ENCODE measurements around the gene FOLR3.

FOLR3 gene

DNA sequence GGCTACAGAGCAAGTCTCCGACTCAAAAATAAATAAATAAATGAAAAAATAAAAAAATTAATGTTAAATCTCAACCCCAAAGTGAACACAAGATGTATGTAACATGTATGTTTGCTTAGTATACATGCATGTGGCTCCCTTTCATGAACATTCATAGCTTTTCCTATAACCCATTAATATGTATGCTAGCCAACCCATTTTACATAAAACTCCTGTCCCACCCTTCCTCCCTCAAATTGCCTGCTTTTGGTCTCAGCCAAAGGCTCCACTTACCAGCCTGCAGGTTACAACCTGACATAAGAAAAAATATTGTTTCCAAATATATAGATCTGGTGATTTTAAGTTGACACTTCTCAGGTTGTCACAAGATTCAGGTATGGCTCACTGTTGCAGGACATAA, 52.7 kb downstream of the FOLR3 start:
- DNase-seq (ENCODE audit: extremely low spot score) = no peak
- ChIA-PET POLR2A (no interaction called here), CTCF (interaction anchor here (1.1 kb wide), 1 partner anchor 243 kb away, joined by 3 read pairs; no protein-coding TSS in a partner anchor)
- TF ChIP-seq, protein P1, sequence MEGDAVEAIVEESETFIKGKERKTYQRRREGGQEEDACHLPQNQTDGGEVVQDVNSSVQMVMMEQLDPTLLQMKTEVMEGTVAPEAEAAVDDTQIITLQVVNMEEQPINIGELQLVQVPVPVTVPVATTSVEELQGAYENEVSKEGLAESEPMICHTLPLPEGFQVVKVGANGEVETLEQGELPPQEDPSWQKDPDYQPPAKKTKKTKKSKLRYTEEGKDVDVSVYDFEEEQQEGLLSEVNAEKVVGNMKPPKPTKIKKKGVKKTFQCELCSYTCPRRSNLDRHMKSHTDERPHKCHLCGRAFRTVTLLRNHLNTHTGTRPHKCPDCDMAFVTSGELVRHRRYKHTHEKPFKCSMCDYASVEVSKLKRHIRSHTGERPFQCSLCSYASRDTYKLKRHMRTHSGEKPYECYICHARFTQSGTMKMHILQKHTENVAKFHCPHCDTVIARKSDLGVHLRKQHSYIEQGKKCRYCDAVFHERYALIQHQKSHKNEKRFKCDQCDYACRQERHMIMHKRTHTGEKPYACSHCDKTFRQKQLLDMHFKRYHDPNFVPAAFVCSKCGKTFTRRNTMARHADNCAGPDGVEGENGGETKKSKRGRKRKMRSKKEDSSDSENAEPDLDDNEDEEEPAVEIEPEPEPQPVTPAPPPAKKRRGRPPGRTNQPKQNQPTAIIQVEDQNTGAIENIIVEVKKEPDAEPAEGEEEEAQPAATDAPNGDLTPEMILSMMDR (IDR thresholded peaks at IDR 0.05; ENCODE audit: control extremely low read depth, extremely low read depth, low read depth, missing control alignments) = no peak
